Activated CD4-positive, alpha-beta T cell treated with anti-CD3 and anti-CD28 coated beads, Interleukin-2, Interleukin-4, amounts not matched to agents 100 ng/mL and 50 ng/mL, durations not matched to agents 16 hours and 8 hours (primary cell): Measurements from ENCODE around the gene TBL2.
"Not testable (repeated sequence)": the region's sequence is repeated elsewhere in the genome, so short reads cannot be mapped to it uniquely, and the experiment has no call there.

Source experiments
- DNase-seq: peaks from one replicate; pipeline ENCODE4 v3.0.0-alpha.2; 2020; ENCODE audit warnings: low spot score

Gene TBL2

GRCh38 chr7:73578342-73579128, at the start of gene TBL2:
TSS of gene TBL2 (minus strand) at chr7:73578579. CDS start at chr7:73578549, 30 bp downstream.
- peak; percentile 99 for DNase-seq

GRCh38 chr7:73626814-73627213, 48.4 kb upstream of the TBL2 start:
- no peak for DNase-seq

- no peak for DNase-seq
These were observed 46.9 kb upstream of the TBL2 start for GRCh38 chr7:73625276-73625675.

DNA sequence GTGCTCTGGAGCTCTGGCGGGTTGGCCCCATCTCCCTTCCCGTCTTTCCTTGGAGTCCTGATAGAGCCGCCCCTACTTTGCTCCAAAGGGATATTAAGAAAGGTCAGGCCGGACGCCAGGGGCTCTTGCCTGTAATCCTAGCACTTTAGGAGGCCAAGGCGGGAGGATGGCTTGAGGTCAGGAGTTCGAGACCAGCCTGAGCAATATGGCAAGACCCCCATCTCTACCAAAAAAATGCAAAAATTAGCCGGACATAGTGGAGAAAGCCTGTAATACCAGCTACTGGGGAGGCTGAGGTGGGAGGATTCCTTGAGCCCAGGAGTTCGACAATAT, 46.3 kb upstream of the TBL2 start:
- no peak for DNase-seq

DNA sequence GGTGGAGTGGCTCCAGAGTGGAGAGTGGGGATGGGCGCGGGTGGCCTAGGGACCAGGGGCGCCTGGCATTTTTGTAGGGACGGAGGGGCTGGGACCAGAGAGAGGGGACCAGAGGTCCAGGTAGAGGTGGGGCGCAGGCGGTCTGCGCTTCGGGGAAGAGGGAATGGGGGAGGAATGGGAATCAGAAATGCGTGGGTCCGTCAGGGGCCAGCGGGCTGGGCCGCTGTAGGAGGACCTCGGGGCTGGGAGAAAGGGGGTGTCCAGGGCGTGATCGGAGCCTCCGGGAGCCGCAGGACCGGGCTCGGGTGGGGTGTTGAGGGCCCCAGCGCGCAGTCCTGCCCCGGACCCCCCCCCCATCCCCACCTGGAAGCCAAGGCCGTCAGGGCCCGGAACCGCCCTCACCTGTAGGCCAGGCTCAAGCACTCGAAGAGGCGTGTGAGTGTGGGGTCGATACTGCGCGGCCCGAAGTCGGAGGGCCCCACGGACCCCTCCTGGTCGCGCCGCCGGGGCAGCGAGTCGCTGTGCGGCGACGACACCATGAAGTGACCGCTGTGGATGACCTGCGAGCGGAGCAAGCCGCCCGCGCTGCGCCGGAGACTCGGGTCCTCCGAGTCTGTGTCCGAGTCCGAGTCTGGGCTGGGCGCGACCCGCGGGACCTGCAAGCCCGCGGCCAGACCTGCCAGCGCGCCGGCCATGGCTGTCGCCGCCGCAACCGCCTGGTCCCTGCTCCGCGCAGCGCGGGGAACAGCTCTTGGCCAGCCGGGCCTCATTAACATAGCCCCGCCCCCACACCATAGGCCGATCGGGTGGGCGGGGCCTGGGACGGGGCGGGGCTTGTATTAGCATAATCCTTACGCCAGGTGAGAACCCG, 45.7 kb upstream of the TBL2 start, which contains the start of gene MLXIPL:
Gene MLXIPL, minus strand, starts transcription at position 725 of the 871 bp plus-strand sequence. Its CDS starts 30 bp downstream, at position 695.
- peak; percentile 43 for DNase-seq

DNA sequence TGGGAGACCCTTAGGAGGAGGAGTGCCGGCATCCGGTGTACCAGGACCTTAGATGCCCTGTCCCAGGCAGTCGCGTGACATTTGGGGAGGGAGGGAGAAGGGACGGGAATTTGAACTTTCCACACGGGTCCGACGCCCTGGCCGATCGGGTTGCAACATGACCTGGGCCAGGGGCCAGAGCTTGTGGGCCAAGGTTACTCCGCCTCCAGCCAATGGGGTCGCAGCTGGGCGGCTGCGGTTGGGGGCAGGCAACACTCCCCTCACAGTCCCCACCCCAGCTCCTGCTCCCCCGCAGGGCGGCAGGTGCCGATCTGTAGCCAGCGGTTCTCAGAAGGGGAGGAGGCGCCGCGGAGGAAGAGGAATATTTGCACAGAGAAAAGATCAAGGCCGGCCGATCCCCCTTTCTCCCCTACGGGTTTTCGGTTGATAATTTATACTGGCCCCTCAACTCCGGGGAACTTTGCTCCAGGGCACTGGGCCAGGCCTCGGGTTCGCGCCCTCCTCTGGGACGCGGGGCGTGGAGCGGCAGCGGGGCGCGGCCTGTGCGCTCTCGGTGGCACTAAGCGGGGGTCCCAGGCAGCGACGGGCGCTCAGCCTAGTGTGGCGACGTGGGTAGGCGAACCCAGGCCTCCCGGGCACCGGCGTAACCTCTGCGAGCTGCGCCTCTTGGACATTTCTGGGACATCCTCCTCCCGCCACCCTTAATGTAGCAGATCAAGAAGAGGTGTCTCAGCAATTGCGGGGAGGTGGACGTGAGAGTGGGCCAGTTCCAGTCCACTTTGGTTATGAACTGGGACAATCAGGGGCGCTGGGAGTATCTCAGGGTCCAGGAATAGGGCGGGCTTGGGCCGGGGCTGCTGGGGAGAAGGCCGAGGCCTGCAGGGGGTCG, 44.8 kb upstream of the TBL2 start:
- DNase-seq: no peak

DNA sequence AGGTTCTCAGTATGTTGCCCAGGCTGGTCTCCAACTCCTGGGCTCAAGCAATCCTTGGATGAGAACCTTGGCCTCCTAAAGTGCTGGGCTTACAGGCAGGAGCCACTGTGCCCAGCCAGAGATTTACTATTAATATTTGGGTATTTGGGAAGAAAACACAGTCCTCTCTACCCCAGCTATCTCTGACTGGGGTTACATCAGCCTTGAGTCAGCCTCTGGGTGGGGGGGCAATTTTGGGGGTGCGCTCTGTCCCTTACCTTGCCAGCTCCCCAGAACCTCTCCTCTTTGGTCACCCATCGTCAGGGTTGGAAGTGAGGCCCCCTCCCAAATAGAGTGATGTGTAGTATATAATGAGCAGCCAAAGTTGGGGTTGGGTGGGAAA, 44.1 kb upstream of the TBL2 start:
- no peak for DNase-seq

DNA sequence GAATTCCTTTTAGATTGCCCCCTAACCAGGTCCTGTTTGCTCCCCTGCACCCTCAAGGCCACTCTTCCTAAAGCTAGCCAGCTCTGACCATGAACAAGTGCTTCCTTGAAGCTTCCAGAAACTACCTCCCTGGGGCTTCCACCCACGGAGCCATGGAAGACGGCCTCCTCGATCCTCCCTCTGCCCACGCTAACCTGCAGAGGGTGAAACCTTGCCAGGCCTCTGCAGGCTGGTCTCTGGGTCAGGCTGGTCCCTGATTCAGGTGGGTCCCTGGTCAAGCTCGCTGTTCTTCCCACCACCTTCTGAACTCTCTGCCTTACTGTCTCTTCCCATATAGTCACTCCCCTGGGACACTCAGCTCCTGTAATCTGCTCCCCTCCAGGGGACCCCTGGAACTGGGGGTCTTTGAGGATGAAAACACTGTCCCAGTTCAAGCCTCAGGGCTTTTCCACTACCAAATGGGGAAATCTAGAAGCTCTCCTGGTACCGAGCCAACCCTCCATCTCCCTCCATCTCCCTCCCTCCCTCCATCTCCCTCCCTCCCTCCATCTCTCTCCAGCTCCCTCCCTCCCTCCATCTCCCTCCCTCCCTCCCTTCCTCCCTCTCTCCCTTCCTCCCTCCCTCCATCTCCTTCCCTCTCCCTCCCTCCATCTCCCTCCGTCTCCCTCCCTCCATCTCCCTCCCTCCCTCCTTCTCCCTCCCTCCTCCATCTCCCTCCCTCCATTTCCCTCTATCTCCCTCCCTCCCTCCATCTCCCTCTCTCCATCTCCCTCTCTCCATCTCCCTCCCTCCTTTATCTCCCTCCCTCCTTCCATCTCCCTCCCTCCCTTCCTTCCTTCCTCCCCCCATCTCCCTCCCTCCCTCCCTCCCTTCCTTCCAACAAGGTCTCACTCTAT, 43.0 kb upstream of the TBL2 start:
- DNase-seq: no peak

- not testable (repeated sequence) for DNase-seq
These were observed 41.0 kb upstream of the TBL2 start for GRCh38 chr7:73619394-73619793.

- DNase-seq: no peak
These were observed 40.2 kb upstream of the TBL2 start for GRCh38 chr7:73618538-73618937.

DNA sequence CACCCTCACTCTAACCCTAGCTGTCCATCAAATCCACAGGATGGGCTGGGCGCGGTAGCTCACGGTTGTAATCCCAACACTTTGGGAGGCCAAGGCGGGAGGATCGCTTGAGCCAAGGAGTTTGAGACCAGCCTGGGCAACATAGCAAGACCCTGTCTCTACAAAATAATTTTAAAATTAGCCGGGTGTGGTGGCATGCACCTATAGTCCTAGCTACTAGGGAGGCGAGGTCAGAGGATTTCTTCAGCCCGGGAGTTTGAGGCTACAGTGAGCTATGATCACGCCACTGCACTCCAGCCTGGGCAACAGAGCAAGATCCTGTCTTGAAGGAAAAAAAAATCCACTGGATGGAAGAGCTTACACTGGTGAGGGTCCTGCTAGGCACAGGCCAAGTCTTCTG, 39.1 kb upstream of the TBL2 start:
- DNase-seq: not testable (repeated sequence)

- DNase-seq: no peak
These were observed 37.5 kb upstream of the TBL2 start for GRCh38 chr7:73615886-73616285.

- not testable (repeated sequence) for DNase-seq
These were observed 36.6 kb upstream of the TBL2 start for GRCh38 chr7:73614937-73615336.

DNA sequence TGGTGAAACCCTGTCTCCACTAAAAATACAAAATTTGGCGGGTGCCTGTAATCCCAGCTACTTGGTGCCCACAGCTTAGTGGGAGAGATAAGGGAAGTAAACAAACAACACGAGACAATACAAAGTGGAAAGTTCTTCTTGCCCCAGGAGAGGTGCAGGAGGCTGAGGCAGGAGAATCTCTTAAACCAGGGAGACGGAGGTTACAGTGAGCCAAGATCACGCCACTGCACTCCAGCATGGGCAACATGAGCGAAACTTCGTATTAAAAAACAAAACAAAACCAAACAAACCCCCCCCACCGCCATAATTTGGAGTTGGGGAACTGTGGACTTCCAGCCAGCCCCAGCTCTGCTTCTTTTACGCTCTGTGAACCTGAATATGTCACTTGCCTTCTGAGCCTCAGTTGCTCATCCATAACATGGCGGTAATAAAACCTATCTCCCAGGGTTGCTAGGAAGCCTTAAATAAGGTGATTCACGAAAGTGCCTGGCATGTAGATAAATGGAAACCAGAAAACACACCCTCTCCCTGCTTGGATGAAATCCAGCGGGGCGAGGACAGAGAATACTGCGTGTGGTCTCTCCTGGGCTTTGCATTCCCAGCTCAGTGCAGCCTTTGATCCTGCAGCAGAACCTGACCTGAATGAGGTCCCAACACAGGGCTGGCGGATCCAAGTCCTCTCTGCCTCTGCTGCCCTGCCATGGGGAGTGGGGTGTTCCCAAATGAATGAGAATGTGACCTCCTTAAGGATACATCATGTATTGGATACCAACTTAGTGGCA, 35.8 kb upstream of the TBL2 start:
- DNase-seq: no peak

DNA sequence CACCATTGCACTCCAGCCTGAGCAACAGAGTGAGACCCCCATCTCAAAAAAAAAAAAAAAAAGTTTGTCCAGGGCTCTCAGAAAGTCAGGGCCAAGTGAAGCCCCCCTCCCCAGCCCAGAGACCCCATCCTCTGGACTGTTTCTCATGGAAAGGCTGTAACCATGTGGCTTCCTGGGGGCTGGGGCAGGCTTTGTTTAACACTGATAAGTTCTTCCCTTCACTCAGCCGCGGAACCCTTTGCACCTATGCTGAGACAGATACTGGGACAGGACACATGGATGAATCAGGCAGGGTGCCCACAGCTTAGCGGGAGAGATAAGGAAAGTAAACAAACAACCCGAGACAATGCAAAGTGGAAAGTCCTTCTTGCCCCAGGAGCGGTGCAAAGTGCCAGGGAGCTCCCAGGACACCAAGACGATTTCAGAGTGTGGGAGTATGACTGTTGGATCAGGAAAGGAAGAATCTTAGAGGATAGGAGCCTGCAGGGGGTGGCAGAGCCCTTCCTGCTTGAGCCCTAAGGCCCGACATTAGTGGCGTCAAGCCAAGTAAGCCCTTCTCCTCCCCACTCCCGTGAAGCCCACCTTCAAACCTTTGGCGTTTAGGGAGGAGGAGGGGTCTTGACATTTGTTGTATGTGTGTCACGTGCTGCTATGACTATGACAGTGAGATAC, 34.4 kb upstream of the TBL2 start:
- no peak for DNase-seq

- no peak for DNase-seq
These were observed 32.7 kb upstream of the TBL2 start for GRCh38 chr7:73611017-73611555.

GRCh38 chr7:73610105-73610504, 31.7 kb upstream of the TBL2 start:
- DNase-seq: no peak

DNA sequence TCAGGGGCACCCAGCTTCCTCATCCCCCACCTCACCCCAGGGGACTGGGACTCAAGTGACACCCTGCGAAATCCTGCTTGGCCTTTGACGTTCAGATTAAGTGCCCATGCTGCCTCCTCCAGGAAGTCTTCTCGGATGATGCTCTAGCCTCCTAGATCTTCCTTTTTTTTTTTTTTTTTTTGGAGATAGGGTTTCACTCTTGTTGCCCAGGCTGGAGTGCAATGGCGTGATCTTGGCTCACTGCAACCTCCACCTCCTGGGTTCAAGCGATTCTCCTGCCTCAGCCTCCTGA, 29.3 kb upstream of the TBL2 start:
- not testable (repeated sequence) for DNase-seq

DNA sequence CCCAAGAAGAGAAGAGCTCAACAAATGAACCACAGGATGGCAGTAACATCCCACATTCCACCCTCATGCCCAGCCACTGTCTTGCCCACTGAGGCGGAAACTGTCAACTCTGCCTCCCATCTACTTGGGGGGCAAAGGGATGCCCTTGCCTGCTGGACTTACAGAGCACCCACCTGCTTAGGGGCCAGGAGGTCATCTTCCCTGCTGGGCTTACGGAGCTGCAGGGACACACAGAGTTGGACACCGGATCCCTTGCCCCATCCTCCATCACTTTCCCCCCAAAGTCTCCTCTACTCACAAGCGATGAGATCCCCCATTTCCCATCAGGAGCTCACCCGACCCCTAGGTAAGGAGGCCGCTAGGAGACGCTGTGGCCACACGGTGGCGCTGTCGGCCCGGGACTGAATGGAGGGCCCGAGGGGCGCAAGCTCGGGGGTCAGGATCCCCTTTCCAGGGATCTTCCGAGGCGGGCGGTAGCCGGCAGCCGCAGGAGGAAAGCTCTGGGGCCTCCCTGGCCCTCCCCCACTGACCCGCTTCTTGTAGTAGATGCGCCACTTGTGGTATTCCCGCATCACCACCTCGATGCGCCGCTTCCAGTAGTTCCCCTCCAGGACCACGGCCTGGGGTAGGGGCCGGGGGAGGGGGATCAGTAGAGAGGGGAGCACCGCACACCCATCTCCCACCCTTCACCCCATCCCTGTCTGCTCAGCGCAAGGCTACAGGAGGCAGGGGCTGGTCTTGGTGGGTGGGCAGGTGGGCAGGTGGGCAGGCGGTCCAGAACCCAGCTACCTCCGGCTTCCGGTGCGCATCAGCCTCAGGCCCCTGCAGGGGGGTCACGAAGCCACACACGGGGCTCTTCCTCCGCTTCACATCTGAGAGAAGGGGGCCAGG, 28.7 kb upstream of the TBL2 start:
- peak; percentile 60 for DNase-seq
